Dendritic cell treated with granulocyte-macrophage colony-stimulating factor and Interleukin-4, amounts not matched to agents 40 ng/mL and 50 ng/mL, for 4 days (primary cell): Measurements from ENCODE around the gene ZFC3H1.
A peak's percentile ranks its signal among the peaks of the same experiment; 100 is the strongest.

ENCODE experiments used
- H3K27ac Mint-ChIP-seq: one replicate; pipeline ENCODE4 v1.8.0; 2022; ENCODE audit warnings: mild to moderate bottlenecking, mixed read lengths
- H3K27me3 Mint-ChIP-seq: one replicate; pipeline ENCODE4 v1.8.0; 2022; ENCODE audit warnings: mild to moderate bottlenecking, mixed read lengths
- H3K36me3 Mint-ChIP-seq: one replicate; pipeline ENCODE4 v1.8.0; 2022; ENCODE audit warnings: low read depth, mixed read lengths
- H3K4me1 Mint-ChIP-seq: one replicate; pipeline ENCODE4 v1.8.0; 2022; ENCODE audit warnings: low read depth, mixed read lengths
- H3K4me3 Mint-ChIP-seq: one replicate; pipeline ENCODE4 v1.8.0; 2022; ENCODE audit warnings: mild to moderate bottlenecking, moderate library complexity, mixed read lengths
- H3K9me3 Mint-ChIP-seq: one replicate; pipeline ENCODE4 v1.8.0; 2022; ENCODE audit warnings: mixed read lengths
- intact Hi-C: fragments of 100-400 bp; cut with micrococcal nuclease; formaldehyde crosslinking; loops from one replicate; pipeline ENCODE4 v1.15.0; 2022

ZFC3H1 gene

GRCh38 chr12:71661977-71662530 lies 1.6 kb downstream of the ZFC3H1 start:
- intact Hi-C loops = loop anchor here (2.0 kb wide), 1 partner anchor 85 kb away; no protein-coding TSS in a partner anchor
- H3K9me3 Mint-ChIP-seq = no peaks in the 10 kb centered on the region
- H3K27me3 Mint-ChIP-seq = no peaks in the 10 kb centered on the region
- H3K27ac Mint-ChIP-seq = peak overlapping the region; percentile 100
- peak overlapping the region; percentile 93 for H3K4me3 Mint-ChIP-seq
- H3K4me1 Mint-ChIP-seq = peaks cover 31% of the 10 kb centered on the region
- H3K36me3 Mint-ChIP-seq = peaks cover 65% of the 10 kb centered on the region

DNA sequence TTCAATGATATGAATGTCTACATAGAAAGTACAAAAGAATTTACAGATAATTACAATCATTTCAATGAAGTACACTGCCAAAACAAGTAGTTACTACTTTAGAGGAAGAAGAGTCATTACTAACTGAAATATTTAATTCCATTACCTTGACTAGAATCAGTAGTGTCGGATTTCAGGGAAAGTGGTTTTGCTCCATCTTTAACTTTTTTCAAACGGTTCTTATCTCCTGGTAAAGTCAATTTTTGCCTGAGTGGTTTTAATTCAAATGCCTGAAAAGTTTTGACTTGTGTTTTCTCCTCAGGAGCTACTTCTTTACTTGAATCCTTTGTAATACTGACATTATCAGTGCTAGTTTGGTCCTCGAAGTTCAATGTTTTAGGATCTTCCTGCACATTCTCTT lies 6.9 kb downstream of the ZFC3H1 start:
- Mint-ChIP-seq H3K4me3 (no peak overlapping the region), H3K27ac (no peak overlapping the region), H3K27me3 (no peaks in the 10 kb centered on the region), H3K36me3 (peaks cover 41% of the 10 kb centered on the region), H3K4me1 (peaks cover 34% of the 10 kb centered on the region), H3K9me3 (no peaks in the 10 kb centered on the region)
- intact Hi-C loops = no loop called here

- intact Hi-C loops = no loop called here
- Mint-ChIP-seq H3K36me3 (peaks cover 41% of the 10 kb centered on the region), H3K9me3 (no peaks in the 10 kb centered on the region), H3K27ac (no peak overlapping the region), H3K27me3 (no peaks in the 10 kb centered on the region), H3K4me3 (peak overlapping the region; percentile 41), H3K4me1 (peaks cover 30% of the 10 kb centered on the region)
Measured at GRCh38 chr12:71655907-71656306, 7.7 kb downstream of the ZFC3H1 start.

- peaks cover 39% of the 10 kb centered on the region for H3K36me3 Mint-ChIP-seq
- H3K27me3 Mint-ChIP-seq = no peaks in the 10 kb centered on the region
- peak overlapping the region; percentile 41 for H3K4me3 Mint-ChIP-seq
- no peaks in the 10 kb centered on the region for H3K9me3 Mint-ChIP-seq
- peaks cover 30% of the 10 kb centered on the region for H3K4me1 Mint-ChIP-seq
- intact Hi-C loops = no loop called here
- no peak overlapping the region for H3K27ac Mint-ChIP-seq
Measured at GRCh38 chr12:71655495-71655894, 8.2 kb downstream of the ZFC3H1 start.

GRCh38 chr12:71654200-71654599 lies 9.4 kb downstream of the ZFC3H1 start:
- H3K27ac Mint-ChIP-seq = no peak overlapping the region
- H3K4me3 Mint-ChIP-seq = no peak overlapping the region

DNA sequence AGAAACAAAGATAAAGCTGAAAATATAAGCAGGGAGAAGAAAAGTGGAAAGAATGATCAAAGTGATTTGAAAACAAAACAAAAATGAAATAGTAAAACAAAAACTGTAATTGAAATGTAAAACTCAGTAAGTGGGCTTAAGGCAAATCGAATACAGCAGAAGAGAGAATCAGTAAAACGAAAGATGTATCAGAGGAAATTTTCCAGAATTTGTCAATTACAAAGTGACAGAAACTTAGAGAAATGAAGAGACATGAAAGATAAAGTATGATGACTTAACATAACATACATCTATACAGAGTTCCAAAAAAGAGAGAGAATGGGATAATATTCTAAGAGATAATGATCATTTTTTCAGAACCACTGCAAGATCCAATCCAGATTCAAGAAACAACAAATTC lies 10.5 kb downstream of the ZFC3H1 start:
- Mint-ChIP-seq H3K27ac (no peak overlapping the region), H3K36me3 (peaks cover 16% of the 10 kb centered on the region), H3K4me3 (no peak overlapping the region), H3K9me3 (no peaks in the 10 kb centered on the region), H3K4me1 (peaks cover 32% of the 10 kb centered on the region), H3K27me3 (no peaks in the 10 kb centered on the region)
- intact Hi-C loops = loop anchor here (5.0 kb wide), 2 partner anchors 34 to 41 kb away; partner anchors contain the start of gene TMEM19

More at GRCh38 chr12:71654200-71654599, 9.4 kb downstream of the ZFC3H1 start:
- Mint-ChIP-seq H3K9me3 (no peaks in the 10 kb centered on the region), H3K27me3 (no peaks in the 10 kb centered on the region), H3K4me1 (peaks cover 38% of the 10 kb centered on the region), H3K36me3 (peaks cover 26% of the 10 kb centered on the region)
- intact Hi-C loops = loop anchor here (5.0 kb wide), 2 partner anchors 33 to 42 kb away; partner anchors contain the start of gene TMEM19

GRCh38 chr12:71652656-71653055 lies 11.0 kb downstream of the ZFC3H1 start:
- peaks cover 32% of the 10 kb centered on the region for H3K4me1 Mint-ChIP-seq
- no peak overlapping the region for H3K4me3 Mint-ChIP-seq
- H3K27ac Mint-ChIP-seq = no peak overlapping the region
- H3K9me3 Mint-ChIP-seq = no peaks in the 10 kb centered on the region
- no peaks in the 10 kb centered on the region for H3K27me3 Mint-ChIP-seq
- intact Hi-C loops = loop anchor here (5.0 kb wide), 2 partner anchors 35 to 40 kb away; partner anchors contain the start of gene TMEM19
- H3K36me3 Mint-ChIP-seq = peaks cover 11% of the 10 kb centered on the region

DNA sequence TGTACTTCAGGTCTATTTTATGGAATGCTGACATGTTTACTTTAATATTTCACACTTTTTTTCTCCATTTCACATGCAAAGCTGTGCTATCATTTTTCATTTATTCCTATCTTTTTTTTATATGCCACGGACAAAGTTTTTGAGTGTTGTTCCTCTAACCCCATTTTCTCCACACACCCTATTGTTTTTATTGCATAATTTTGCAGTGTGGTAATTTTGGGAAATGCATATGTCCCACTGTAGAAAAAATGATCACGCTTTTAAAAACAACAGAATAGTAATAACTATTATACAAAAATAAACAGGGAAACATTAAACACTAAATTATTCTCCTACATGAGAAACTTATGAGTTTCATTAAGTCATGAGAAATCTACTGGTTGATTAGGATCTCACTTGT lies 14.2 kb downstream of the ZFC3H1 start:
- Mint-ChIP-seq H3K36me3 (peaks cover 26% of the 10 kb centered on the region), H3K27me3 (no peaks in the 10 kb centered on the region), H3K4me1 (peaks cover 25% of the 10 kb centered on the region), H3K27ac (no peak overlapping the region), H3K4me3 (no peak overlapping the region), H3K9me3 (no peaks in the 10 kb centered on the region)
- intact Hi-C loops = no loop called here

DNA sequence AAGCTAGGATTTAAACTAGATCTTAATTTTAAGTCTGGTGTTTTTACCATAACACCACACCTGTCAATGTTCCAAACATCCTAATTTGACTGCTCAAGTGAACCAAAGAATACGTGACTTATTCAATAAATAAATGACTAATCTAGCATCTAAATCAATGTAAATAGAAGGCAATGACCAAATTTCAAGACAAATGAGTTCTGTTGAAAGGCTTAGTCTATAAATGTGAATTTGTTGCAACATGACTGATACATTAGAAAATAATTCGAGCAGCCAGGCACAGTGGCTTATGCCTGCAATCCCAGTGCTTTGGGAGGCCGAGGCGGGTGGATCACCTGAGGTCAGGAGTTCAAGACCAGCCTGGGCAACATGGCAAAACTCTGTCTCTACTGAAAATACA lies 15.1 kb downstream of the ZFC3H1 start:
- Mint-ChIP-seq H3K9me3 (no peaks in the 10 kb centered on the region), H3K27ac (no peak overlapping the region), H3K4me1 (peaks cover 20% of the 10 kb centered on the region), H3K36me3 (peaks cover 35% of the 10 kb centered on the region), H3K4me3 (no peak overlapping the region), H3K27me3 (no peaks in the 10 kb centered on the region)
- intact Hi-C loops = no loop called here

DNA sequence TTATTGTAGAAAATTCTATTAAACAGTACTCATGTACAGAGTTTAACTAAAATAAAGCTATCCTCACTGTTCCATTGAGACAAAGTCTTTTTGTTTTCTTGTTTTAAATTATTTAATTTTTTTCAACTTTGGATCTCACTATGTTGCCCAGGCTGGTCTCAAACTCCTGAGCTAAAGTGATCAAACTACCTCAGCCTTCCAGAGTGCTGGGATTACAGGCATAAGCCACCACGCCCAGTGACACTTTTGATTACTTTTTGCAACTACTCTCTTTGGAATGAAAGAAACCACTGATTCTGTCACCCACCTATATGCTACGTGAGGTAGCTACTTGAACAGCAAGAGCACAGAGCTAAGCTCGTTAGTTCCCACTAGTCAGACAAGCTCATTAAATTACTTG lies 17.1 kb downstream of the ZFC3H1 start:
- Mint-ChIP-seq H3K4me1 (peaks cover 20% of the 10 kb centered on the region), H3K27me3 (no peaks in the 10 kb centered on the region), H3K4me3 (no peak overlapping the region), H3K9me3 (no peaks in the 10 kb centered on the region), H3K36me3 (peaks cover 55% of the 10 kb centered on the region), H3K27ac (no peak overlapping the region)
- intact Hi-C loops = no loop called here

- intact Hi-C loops = no loop called here
- peaks cover 20% of the 10 kb centered on the region for H3K4me1 Mint-ChIP-seq
Measured at GRCh38 chr12:71645268-71645667, 18.4 kb downstream of the ZFC3H1 start.

DNA sequence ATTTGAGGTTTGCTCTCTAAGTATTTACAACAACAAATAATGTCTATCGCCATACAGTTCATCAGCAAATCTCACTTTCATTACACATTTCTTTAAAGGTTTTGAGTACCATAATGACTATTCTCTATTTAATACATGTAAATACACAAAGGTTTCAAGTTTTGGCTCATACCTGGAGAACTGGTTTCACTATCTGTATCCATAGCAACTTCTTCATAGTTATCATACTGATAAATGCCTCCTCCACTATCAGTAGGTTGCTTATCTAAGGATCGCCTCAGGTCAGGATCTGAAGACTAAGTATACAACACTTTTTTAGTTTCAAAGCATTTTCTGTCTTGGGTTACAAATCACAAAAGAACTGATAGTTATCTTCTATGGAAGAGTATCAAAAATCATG lies 21.4 kb downstream of the ZFC3H1 start:
- intact Hi-C loops = no loop called here
- Mint-ChIP-seq H3K9me3 (no peaks in the 10 kb centered on the region), H3K4me1 (peaks cover 15% of the 10 kb centered on the region), H3K36me3 (peaks cover 92% of the 10 kb centered on the region), H3K27ac (no peak overlapping the region), H3K4me3 (no peak overlapping the region), H3K27me3 (no peaks in the 10 kb centered on the region)

More at GRCh38 chr12:71645268-71645667, 18.4 kb downstream of the ZFC3H1 start:
- Mint-ChIP-seq H3K27me3 (no peaks in the 10 kb centered on the region), H3K27ac (peak overlapping the region; percentile 65), H3K36me3 (peaks cover 65% of the 10 kb centered on the region), H3K9me3 (no peaks in the 10 kb centered on the region), H3K4me3 (peak overlapping the region; percentile 39)

DNA sequence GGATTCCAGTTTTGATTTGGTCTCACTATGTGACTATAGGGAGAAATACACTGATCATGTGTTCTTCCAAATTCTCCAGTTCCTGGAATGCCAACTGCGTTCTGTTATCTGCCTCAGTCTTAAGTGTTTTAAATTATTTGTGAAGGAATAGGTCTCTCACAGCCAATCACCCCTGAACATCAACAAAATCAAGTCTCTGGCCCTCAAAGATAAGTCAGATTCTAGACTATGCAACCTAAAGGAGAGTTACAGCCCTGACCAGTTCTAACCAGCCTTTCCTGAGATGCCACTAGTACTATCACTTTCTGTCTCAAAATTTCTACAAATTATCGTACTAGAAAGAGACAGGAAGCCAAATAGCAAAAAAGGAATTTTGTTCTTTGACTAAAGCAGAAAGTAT lies 22.3 kb downstream of the ZFC3H1 start:
- Mint-ChIP-seq H3K27ac (no peak overlapping the region), H3K27me3 (no peaks in the 10 kb centered on the region), H3K4me3 (no peak overlapping the region), H3K36me3 (peaks cover 91% of the 10 kb centered on the region), H3K9me3 (no peaks in the 10 kb centered on the region), H3K4me1 (peaks cover 20% of the 10 kb centered on the region)
- intact Hi-C loops = no loop called here

- Mint-ChIP-seq H3K27me3 (no peaks in the 10 kb centered on the region), H3K4me3 (no peak overlapping the region)
Measured at GRCh38 chr12:71640316-71640715, 23.3 kb downstream of the ZFC3H1 start.

GRCh38 chr12:71639341-71639760 lies 24.3 kb downstream of the ZFC3H1 start:
- Mint-ChIP-seq H3K9me3 (no peaks in the 10 kb centered on the region), H3K27me3 (no peaks in the 10 kb centered on the region), H3K36me3 (peaks cover 96% of the 10 kb centered on the region), H3K4me1 (peaks cover 11% of the 10 kb centered on the region), H3K27ac (no peak overlapping the region), H3K4me3 (no peak overlapping the region)
- intact Hi-C loops = loop anchor here (5.0 kb wide), 1 partner anchor 222 kb away; no protein-coding TSS in a partner anchor

More at GRCh38 chr12:71640316-71640715, 23.3 kb downstream of the ZFC3H1 start:
- intact Hi-C loops = no loop called here
- peaks cover 15% of the 10 kb centered on the region for H3K4me1 Mint-ChIP-seq
- H3K27ac Mint-ChIP-seq = no peak overlapping the region
- no peaks in the 10 kb centered on the region for H3K9me3 Mint-ChIP-seq
- peaks cover 96% of the 10 kb centered on the region for H3K36me3 Mint-ChIP-seq
